K562 treated with DMSO at 1 percent for 48 hours (cell line): ENCODE measurements around the gene CTPS2. TPM values are rescaled to one million over a fixed set of nuclear protein-coding genes. Genes with fewer than 3 reads are reported as not detected.

Experiments used
- total RNA-seq: library from RNA; unstranded; fragments of 300-600 nt; gene quantifications from 2 replicates; pipeline ENCODE4 v1.2.3, GENCODE V29; 2022; ENCODE audit warnings: low replicate concordance; ENCODE audit errors: extremely low read depth

Gene CTPS2
- total RNA-seq, result not detected in 2 replicates

GRCh38 chrX:16712548-16713155 is at the start of gene CTPS2:
Gene CTPS2 (minus strand): TSS chrX:16712669. CDS start chrX:16702902, 9,767 bp downstream.

DNA sequence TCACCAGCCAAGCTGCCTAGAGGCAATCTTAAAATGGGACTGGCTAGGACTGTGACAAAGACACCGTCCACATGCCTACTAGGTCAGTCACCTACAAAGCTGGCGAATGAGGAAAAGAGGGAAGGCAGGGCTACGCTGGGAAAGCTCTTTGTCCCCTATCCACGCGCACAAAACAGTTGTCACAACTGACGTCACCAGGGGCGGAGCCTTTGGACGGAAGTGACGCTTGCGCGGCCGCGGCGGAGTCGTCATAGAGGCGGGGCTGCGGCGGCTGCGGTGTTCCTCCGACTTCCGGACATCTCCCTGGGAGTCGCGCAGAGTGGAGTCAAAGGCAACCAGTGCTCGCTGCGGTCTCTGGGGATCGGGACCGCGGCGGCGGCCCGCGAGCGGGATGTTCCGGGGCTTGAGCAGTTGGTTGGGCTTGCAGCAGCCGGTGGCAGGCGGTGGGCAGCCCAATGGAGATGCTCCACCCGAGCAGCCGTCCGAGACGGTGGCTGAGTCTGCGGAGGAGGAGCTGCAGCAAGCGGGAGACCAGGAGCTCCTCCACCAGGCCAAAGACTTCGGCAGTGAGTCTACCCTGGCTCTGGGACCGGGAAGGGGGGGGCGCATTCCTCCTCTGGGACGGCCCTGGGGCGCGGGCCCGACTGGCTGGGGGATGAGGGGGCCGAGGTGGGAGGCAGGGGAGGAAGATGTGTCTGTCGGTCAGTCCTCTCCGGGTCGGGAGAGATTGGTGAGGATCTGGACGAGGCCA is 7.0 kb upstream of the CTPS2 start, which contains the start of gene SYAP1:
Gene SYAP1 (plus strand): TSS at position 279 of the 751 bp plus-strand sequence. CDS start 113 bp downstream, at position 392.

DNA sequence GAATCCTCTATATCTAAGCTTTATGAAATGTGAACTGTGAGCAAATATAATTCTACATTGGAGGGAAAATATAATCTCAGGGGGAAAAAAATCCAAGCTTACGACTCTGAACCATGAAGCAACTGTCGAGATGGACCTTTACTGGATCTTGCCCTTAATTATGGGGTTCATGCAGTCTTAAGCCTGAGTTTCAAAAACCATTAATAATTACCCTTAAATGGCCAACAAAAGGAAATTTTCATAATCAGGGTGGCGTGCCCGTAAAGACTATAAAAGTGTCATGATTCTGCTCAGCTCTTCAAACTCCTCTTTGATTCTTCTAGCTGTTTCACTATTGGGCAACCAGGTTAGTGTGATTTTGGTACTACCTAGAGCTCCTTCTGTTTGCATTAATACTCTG is 62.6 kb downstream of the CTPS2 start, which contains the start of gene S100G:
Gene S100G (plus strand): TSS at position 301 of the 400 bp plus-strand sequence. CDS start 849 bp downstream, outside the sequence.

Other genes with a start within 250 kb of the CTPS2 start
- gene S100G, start 62.5 kb downstream of the CTPS2 start, total RNA-seq, result not detected in 2 replicates
- not detected in 2 replicates for gene SYAP1, start 6.9 kb upstream of the CTPS2 start, total RNA-seq
- gene TXLNG, start 73.8 kb upstream of the CTPS2 start, total RNA-seq, result not detected in 2 replicates
- not detected in 2 replicates for gene RBBP7, start 157.7 kb upstream of the CTPS2 start, total RNA-seq
- gene REPS2, start 234.0 kb upstream of the CTPS2 start, total RNA-seq, result not detected in 2 replicates